ENCODE measurements around the gene SOS1.

Gene SOS1

DNA sequence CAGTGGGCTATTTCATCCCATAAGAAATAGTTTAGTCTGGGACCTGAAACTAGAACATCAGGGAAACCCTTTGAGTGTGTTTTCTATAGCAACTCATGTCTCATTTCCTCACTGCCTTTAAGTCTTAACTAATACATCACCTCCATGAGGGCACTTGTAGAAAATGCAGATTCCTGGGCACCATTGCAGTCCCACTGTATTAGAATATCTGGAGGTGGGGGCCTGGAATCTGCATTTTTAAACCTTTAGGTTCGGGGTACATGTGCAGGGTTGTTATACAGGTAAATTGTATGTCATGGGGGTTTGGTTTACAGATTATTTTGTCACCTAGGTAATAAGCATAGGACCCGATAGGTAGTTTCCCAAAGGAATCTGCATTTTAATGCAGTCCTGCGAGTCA, 143.8 kb downstream of the SOS1 start:
- TF ChIP-seq, protein P1, sequence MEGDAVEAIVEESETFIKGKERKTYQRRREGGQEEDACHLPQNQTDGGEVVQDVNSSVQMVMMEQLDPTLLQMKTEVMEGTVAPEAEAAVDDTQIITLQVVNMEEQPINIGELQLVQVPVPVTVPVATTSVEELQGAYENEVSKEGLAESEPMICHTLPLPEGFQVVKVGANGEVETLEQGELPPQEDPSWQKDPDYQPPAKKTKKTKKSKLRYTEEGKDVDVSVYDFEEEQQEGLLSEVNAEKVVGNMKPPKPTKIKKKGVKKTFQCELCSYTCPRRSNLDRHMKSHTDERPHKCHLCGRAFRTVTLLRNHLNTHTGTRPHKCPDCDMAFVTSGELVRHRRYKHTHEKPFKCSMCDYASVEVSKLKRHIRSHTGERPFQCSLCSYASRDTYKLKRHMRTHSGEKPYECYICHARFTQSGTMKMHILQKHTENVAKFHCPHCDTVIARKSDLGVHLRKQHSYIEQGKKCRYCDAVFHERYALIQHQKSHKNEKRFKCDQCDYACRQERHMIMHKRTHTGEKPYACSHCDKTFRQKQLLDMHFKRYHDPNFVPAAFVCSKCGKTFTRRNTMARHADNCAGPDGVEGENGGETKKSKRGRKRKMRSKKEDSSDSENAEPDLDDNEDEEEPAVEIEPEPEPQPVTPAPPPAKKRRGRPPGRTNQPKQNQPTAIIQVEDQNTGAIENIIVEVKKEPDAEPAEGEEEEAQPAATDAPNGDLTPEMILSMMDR (IDR thresholded peaks at IDR 0.05; ENCODE audit: control insufficient read depth, insufficient read depth, low read depth, low read length, missing control alignments), result no peak
- no peak for DNase-seq (ENCODE audit: low read depth)

GRCh38 chr2:38975042-38975441, 145.8 kb downstream of the SOS1 start:
- TF ChIP-seq, protein P1 (IDR thresholded peaks at IDR 0.05; ENCODE audit: control insufficient read depth, insufficient read depth, low read depth, low read length, missing control alignments), result no peak
- DNase-seq (ENCODE audit: low read depth), result no peak
- H3K4me3 ChIP-seq (ENCODE audit: control insufficient read depth, low read depth, low read length), result no peak overlapping the region

More for the DNA sequence above, 143.8 kb downstream of the SOS1 start:
- H3K4me3 ChIP-seq (ENCODE audit: control insufficient read depth, low read depth, low read length), result no peak overlapping the region

DNA sequence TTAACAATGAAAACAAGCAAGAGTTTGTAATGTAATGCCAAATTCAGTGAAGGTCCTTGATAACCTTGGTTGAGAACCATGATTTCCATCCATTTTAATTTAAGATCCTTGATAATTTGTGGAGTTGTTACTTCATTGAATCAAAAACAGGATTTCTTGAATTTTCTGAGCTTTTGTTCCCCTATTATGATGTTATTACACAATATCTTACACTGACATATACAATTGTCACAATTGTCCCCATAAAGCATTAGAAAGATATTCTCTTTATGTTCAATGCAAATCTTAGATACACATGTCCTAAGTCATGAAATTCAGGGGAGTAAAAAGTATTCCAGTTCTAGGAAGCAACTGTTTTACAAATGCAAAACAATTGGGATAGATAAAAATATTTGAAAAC, 147.6 kb downstream of the SOS1 start:
- H3K4me3 ChIP-seq (ENCODE audit: control insufficient read depth, low read depth, low read length), result no peak overlapping the region
- DNase-seq (ENCODE audit: low read depth), result no peak
- TF ChIP-seq, protein P1 (IDR thresholded peaks at IDR 0.05; ENCODE audit: control insufficient read depth, insufficient read depth, low read depth, low read length, missing control alignments), result no peak

DNA sequence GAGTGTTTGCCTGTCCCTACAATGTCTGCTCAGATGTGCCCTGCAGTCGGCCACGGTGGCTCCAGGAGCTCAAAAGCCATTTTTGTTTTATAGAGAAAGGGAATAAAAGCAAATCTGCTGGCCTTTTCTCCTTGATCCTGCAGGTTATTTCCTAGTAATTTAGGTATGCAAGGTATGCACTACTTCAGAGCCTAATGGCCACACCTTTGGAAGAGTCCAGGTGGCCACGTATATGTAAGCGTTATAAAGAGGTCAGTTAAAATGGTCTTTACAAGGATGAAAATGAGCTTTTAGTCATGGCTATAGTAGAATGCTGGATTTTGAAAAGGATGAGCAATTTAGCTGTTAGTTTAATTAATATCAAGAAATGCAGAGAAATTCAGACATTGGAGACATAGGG, 149.5 kb downstream of the SOS1 start:
- DNase-seq (ENCODE audit: low read depth), result no peak
- H3K4me3 ChIP-seq (ENCODE audit: control insufficient read depth, low read depth, low read length), result no peak overlapping the region
- TF ChIP-seq, protein P1 (IDR thresholded peaks at IDR 0.05; ENCODE audit: control insufficient read depth, insufficient read depth, low read depth, low read length, missing control alignments), result no peak

GRCh38 chr2:38968021-38968420, 152.8 kb downstream of the SOS1 start:
- no peak for DNase-seq (ENCODE audit: low read depth)
- H3K4me3 ChIP-seq (ENCODE audit: control insufficient read depth, low read depth, low read length), result no peak overlapping the region
- TF ChIP-seq, protein P1 (IDR thresholded peaks at IDR 0.05; ENCODE audit: control insufficient read depth, insufficient read depth, low read depth, low read length, missing control alignments), result no peak

- H3K4me3 ChIP-seq (ENCODE audit: control insufficient read depth, low read depth, low read length), result no peak overlapping the region
- TF ChIP-seq, protein P1 (IDR thresholded peaks at IDR 0.05; ENCODE audit: control insufficient read depth, insufficient read depth, low read depth, low read length, missing control alignments), result no peak
- DNase-seq (ENCODE audit: low read depth), result no peak
Observed at GRCh38 chr2:38966678-38967077, 154.2 kb downstream of the SOS1 start.

- TF ChIP-seq, protein P1 (IDR thresholded peaks at IDR 0.05; ENCODE audit: control insufficient read depth, insufficient read depth, low read depth, low read length, missing control alignments), result no peak
- H3K4me3 ChIP-seq (ENCODE audit: control insufficient read depth, low read depth, low read length), result no peak overlapping the region
- no peak for DNase-seq (ENCODE audit: low read depth)
Observed at GRCh38 chr2:38966006-38966405, 154.8 kb downstream of the SOS1 start.

Data from AG09309 (cell line).